Stimulated activated CD4-positive, alpha-beta T cell treated with anti-CD3 and anti-CD28 coated beads, Interleukin-12 subunit alpha, Interleukin-12 subunit beta, amount 100 ng/mL, for 48 hours (primary cell): ENCODE measurements around the gene ATG10.
"Not testable (repeated sequence)": the region's sequence is repeated elsewhere in the genome, so short reads cannot be mapped to it uniquely, and the experiment has no call there.

Source experiments
- DNase-seq, 3 donors: peaks; one replicate each; pipeline ENCODE4 v3.0.0-alpha.2; 2020; ENCODE audit warnings: low read depth in 2 of 3, low spot score in 1 of 3

ATG10 gene

GRCh38 chr5:81971712-81972491, at the start of gene ATG10:
TSS of gene ATG10 (plus strand) at chr5:81972023. CDS start at chr5:81987571, 15,548 bp downstream.
- peak; percentile 69 to 83 (median 72) for DNase-seq

GRCh38 chr5:81922854-81923279, 49.0 kb upstream of the ATG10 start:
- no peak for DNase-seq

- no peak for DNase-seq
These were observed 47.4 kb upstream of the ATG10 start for GRCh38 chr5:81924442-81924841.

GRCh38 chr5:81925009-81925408, 46.8 kb upstream of the ATG10 start:
- no peak for DNase-seq

GRCh38 chr5:81925981-81926380, 45.8 kb upstream of the ATG10 start:
- no peak for DNase-seq

- no peak for DNase-seq
These were observed 35.8 kb upstream of the ATG10 start for GRCh38 chr5:81936066-81936465.

GRCh38 chr5:81936750-81937149, 35.1 kb upstream of the ATG10 start:
- DNase-seq, result no peak

- DNase-seq, result no peak
These were observed 29.1 kb upstream of the ATG10 start for GRCh38 chr5:81942746-81943145.

GRCh38 chr5:81948349-81948748, 23.5 kb upstream of the ATG10 start:
- DNase-seq, result no peak

GRCh38 chr5:81949462-81949861, 22.4 kb upstream of the ATG10 start:
- no peak for DNase-seq

- no peak for DNase-seq
These were observed 20.8 kb upstream of the ATG10 start for GRCh38 chr5:81950996-81951395.

- not testable (repeated sequence) for DNase-seq
These were observed 17.0 kb upstream of the ATG10 start for GRCh38 chr5:81954796-81955195.

- not testable (repeated sequence) for DNase-seq
These were observed 13.7 kb upstream of the ATG10 start for GRCh38 chr5:81958129-81958528.

- no peak for DNase-seq
These were observed 10.0 kb upstream of the ATG10 start for GRCh38 chr5:81961651-81962440.

GRCh38 chr5:81963544-81963943, 8.3 kb upstream of the ATG10 start:
- DNase-seq, result no peak

- DNase-seq, result no peak
These were observed 6.3 kb upstream of the ATG10 start for GRCh38 chr5:81965524-81965923.

- no peak for DNase-seq
These were observed 2.6 kb upstream of the ATG10 start for GRCh38 chr5:81969226-81969625.

- no peak for DNase-seq
These were observed 1.9 kb upstream of the ATG10 start for GRCh38 chr5:81969912-81970311.

GRCh38 chr5:81971111-81971711, 612 bp upstream of the ATG10 start:
- peak in 1 of 3 donors; percentile 11 for DNase-seq

- no peak for DNase-seq
These were observed 615 bp downstream of the ATG10 start for GRCh38 chr5:81972492-81972783.

- DNase-seq, result no peak
These were observed 8.3 kb downstream of the ATG10 start for GRCh38 chr5:81980160-81980559.

GRCh38 chr5:81980598-81981260, 8.9 kb downstream of the ATG10 start:
- DNase-seq, result no peak
